ENCODE results near the gene TGDS.
"Not testable (repeated sequence)": the region's sequence is repeated elsewhere in the genome, so short reads cannot be mapped to it uniquely, and the experiment has no call there.

TGDS gene

GRCh38 chr13:94549232-94550061 is 46.5 kb downstream of the TGDS start:
- DNase-seq, result peak; percentile 95

- peak; percentile 41 for DNase-seq
Measured at GRCh38 chr13:94548821-94549231, 47.1 kb downstream of the TGDS start.

GRCh38 chr13:94548382-94548781 is 47.6 kb downstream of the TGDS start:
- DNase-seq, result no peak

- DNase-seq, result no peak
Measured at GRCh38 chr13:94546061-94546839, 49.7 kb downstream of the TGDS start.

GRCh38 chr13:94544922-94545321 is 51.0 kb downstream of the TGDS start:
- no peak for DNase-seq

GRCh38 chr13:94542917-94543316 is 53.0 kb downstream of the TGDS start:
- no peak for DNase-seq

- no peak for DNase-seq
Measured at GRCh38 chr13:94537740-94538630, 58.0 kb downstream of the TGDS start.

GRCh38 chr13:94535775-94536174 is 60.2 kb downstream of the TGDS start:
- DNase-seq, result no peak

- no peak for DNase-seq
Measured at GRCh38 chr13:94535231-94535630, 60.7 kb downstream of the TGDS start.

GRCh38 chr13:94534166-94534565 is 61.8 kb downstream of the TGDS start:
- DNase-seq, result no peak

- not testable (repeated sequence) for DNase-seq
Measured at GRCh38 chr13:94532278-94532677, 63.7 kb downstream of the TGDS start.

- DNase-seq, result not testable (repeated sequence)
Measured at GRCh38 chr13:94526956-94527355, 69.0 kb downstream of the TGDS start.

- DNase-seq, result no peak
Measured at GRCh38 chr13:94525781-94526180, 70.2 kb downstream of the TGDS start.

- no peak for DNase-seq
Measured at GRCh38 chr13:94524407-94524806, 71.5 kb downstream of the TGDS start.
